22Rv1 (cell line): ENCODE results near the gene NCK1.

Experiments
- H3K27ac ChIP-seq: fragments of 450-650 bp; 2 replicates; pipeline ENCODE4 v1.5.1; 2017
- ZFX ChIP-seq: fragments of 450-650 bp; IDR thresholded peaks from 2 replicates; pipeline ENCODE4 v1.6.1; 2017; ENCODE audit warnings: antibody characterized with exemption, borderline replicate concordance
- TF ChIP-seq, protein P1 (sequence below): fragments of 450-650 bp; IDR thresholded peaks from 2 replicates; pipeline ENCODE4 v1.5.1; 2017; ENCODE audit warnings: mild to moderate bottlenecking

NCK1 gene

DNA sequence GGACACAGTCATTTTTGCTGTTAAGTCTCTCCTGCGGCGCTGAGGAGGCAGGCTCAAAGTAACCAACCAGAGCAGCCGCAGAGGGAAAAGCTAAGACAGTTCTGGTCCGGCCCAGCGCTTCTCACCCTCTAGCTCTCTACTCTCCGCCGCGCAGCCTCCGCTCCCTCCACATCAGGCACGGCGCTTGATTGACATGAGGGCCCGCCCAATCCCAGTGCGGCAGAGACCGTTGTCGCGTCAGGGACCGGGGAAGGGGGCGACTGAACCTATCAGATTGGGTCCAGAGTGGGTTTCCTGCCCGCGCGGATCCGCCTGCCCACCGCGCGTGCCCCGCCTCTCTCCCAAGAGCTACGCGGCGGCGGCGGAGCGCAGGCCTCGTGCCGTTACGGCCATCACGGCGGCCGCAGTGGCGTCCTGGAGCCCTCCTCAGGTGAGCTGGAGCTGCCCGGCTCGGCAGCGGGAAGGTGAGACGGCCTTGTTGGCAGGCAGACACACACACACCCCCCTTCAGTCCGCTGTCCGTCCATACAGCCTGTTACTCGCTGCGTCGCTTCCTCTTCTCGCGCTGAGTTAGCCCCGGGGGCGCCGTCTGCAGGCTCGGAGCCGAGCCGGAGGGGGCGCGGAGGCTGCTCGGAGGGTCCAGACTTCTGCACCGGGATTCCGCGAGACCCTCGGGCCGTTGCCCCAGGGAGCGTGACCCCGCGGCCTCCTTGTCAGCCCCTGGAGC lies at the start of gene NCK1:
Gene NCK1 (plus strand): TSS at position 319 of the 727 bp plus-strand sequence. CDS start 65,794 bp downstream, outside the sequence.
- TF ChIP-seq, protein P1, sequence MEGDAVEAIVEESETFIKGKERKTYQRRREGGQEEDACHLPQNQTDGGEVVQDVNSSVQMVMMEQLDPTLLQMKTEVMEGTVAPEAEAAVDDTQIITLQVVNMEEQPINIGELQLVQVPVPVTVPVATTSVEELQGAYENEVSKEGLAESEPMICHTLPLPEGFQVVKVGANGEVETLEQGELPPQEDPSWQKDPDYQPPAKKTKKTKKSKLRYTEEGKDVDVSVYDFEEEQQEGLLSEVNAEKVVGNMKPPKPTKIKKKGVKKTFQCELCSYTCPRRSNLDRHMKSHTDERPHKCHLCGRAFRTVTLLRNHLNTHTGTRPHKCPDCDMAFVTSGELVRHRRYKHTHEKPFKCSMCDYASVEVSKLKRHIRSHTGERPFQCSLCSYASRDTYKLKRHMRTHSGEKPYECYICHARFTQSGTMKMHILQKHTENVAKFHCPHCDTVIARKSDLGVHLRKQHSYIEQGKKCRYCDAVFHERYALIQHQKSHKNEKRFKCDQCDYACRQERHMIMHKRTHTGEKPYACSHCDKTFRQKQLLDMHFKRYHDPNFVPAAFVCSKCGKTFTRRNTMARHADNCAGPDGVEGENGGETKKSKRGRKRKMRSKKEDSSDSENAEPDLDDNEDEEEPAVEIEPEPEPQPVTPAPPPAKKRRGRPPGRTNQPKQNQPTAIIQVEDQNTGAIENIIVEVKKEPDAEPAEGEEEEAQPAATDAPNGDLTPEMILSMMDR = peak; percentile 31
- no peak for TF ChIP-seq ZFX
- peak within 1 kb of the TSS; percentile 93 for H3K27ac ChIP-seq

- TF ChIP-seq, protein P1 = no peak
- no peak for TF ChIP-seq ZFX
- no peak overlapping the region for H3K27ac ChIP-seq
These were observed 44.6 kb upstream of the NCK1 start for GRCh38 chr3:136817448-136817847.

- H3K27ac ChIP-seq = no peak overlapping the region
- TF ChIP-seq ZFX = no peak
- TF ChIP-seq, protein P1 = no peak
These were observed 43.7 kb upstream of the NCK1 start for GRCh38 chr3:136818191-136818768.

DNA sequence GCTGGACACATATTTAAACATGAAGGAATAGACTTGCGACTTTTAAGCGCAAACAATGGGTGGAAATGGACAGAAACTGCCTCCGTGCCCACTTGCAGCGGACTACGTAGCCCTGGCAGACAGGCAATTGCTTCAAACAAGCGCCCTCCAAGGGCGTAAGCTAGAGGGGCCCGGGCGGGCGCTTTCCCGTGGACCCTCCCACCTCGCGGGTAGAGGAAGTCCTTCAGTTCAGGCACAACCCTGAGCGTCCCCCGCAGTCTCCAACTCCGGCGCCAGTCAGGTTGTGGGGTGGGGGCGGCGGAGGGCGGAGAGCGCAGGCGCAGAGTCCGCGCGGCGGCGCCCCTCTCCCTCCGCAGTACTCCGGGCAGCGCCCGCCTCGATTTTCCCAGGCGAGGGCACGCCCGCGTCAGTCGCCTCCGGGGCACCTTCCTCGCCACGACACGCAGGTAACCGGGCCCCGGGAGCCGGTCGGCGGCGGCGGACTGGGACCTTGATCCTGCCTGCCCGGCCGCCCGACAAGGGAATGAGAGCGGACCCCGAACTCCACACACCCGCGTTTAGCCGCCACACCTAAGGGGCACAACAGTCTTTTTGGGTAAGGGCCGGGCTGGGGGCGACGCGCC lies 43.1 kb upstream of the NCK1 start, which contains the start of gene SLC35G2:
Gene SLC35G2 (plus strand): TSS at position 358 of the 623 bp plus-strand sequence. CDS start 35,335 bp downstream, outside the sequence.
- H3K27ac ChIP-seq = no peak within 1 kb of the TSS
- TF ChIP-seq, protein P1 = no peak; the same call in 1 of the 2 replicates
- no peak for TF ChIP-seq ZFX

GRCh38 chr3:136819392-136819730 lies 42.6 kb upstream of the NCK1 start:
- H3K27ac ChIP-seq = no peak overlapping the region
- TF ChIP-seq ZFX = no peak
- TF ChIP-seq, protein P1 = no peak

DNA sequence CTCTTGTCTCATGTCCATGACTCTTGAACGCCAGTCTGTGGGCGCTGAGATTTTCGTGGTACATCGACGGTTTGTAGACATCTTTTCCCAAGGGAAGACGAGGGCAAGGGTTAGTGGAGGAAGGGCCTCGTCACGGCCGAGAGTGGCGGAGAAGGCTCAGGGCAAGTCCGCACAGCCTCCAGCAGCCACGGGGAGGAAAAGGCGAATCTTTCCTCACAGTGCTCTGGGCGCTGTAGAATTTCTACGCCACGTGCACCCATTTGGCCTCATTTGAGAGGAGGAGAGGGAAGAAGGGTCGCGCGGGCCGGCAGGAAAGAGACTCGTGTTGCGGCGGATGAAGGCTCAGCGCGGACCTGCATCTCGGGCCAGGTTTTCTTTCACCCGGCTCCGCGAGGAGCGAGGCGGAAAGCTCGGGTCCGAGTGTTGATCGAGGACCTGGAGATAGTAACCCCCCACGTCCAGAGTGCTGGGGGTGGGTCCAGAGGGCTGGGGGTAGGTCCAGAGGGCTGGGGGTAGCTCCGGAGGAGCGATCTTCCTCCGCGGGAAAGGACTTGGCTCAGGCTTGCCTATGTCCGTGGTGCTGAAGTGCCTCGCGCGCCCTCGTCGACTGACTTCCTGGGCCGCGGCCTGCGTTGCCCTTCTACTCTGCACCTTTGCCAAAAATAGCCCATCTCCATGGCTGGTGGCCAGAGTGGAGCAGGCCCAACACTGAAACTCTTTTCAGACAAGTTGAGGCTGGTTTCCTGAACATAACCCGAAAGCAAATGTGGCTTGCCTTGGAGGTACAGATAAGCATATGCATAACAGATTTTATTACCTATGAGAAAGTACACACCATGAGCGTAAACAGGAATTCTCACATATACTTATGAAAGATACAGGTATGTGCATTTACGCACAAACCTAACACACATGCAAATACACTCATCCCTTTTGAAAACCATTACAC lies 42.0 kb upstream of the NCK1 start:
- H3K27ac ChIP-seq = no peak overlapping the region
- no peak for TF ChIP-seq ZFX
- TF ChIP-seq, protein P1 = no peak
